SK-N-SH treated with all-trans-retinoic acid at 6 μM for 48 hours (cell line): Measurements from ENCODE around the gene WWP2.

ENCODE experiments used
- ATAC-seq: fragments of 200-7000 bp; cut with Tn5 transposase; 3 replicates; pipeline ENCODE4 v1.9.1; 2020; ENCODE audit warnings: mild to moderate bottlenecking, moderate library complexity
- BACH2 ChIP-seq: fragments of 250-450 bp; sonication (Bioruptor Pico); IDR thresholded peaks from 2 replicates; pipeline ENCODE4 v1.9.0; 2021; ENCODE audit warnings: mild to moderate bottlenecking, borderline replicate concordance
- CREB5 ChIP-seq: fragments of 250-450 bp; sonication (Bioruptor Pico); IDR thresholded peaks from 2 replicates; pipeline ENCODE4 v1.5.1; 2020; ENCODE audit warnings: low read depth, mild to moderate bottlenecking, moderate library complexity
- CSRNP3 ChIP-seq: fragments of 250-450 bp; sonication (Bioruptor Pico); IDR thresholded peaks from 2 replicates; pipeline ENCODE4 v1.5.1; 2021; ENCODE audit warnings: mild to moderate bottlenecking, moderate library complexity
- ESRRG ChIP-seq: fragments of 250-450 bp; sonication (Bioruptor Pico); IDR thresholded peaks from 2 replicates; pipeline ENCODE4 v1.6.1; 2021; ENCODE audit warnings: mild to moderate bottlenecking
- GLIS3 ChIP-seq: fragments of 250-450 bp; sonication (Bioruptor Pico); IDR thresholded peaks from 2 replicates; pipeline ENCODE4 v1.5.0; 2020; ENCODE audit warnings: mild to moderate bottlenecking, moderate library complexity
- ISL1 ChIP-seq: fragments of 250-450 bp; sonication (Bioruptor Pico); IDR thresholded peaks from 2 replicates; pipeline ENCODE4 v2.1.2; 2022; ENCODE audit warnings: mild to moderate bottlenecking, moderate library complexity
- OSR1 ChIP-seq: fragments of 250-450 bp; sonication (Bioruptor Pico); IDR thresholded peaks from 2 replicates; pipeline ENCODE4 v1.8.0; 2022; ENCODE audit warnings: moderate library complexity, mild to moderate bottlenecking, inconsistent platforms
- PATZ1 ChIP-seq: fragments of 250-450 bp; sonication (Bioruptor Pico); IDR thresholded peaks from 2 replicates; pipeline ENCODE4 v1.8.0; 2020; ENCODE audit warnings: mild to moderate bottlenecking, moderate library complexity, borderline replicate concordance
- POU6F1 ChIP-seq: fragments of 250-450 bp; sonication (Bioruptor Pico); IDR thresholded peaks from 2 replicates; pipeline ENCODE4 v1.8.0; 2021; ENCODE audit warnings: low read depth, mild to moderate bottlenecking, moderate library complexity, borderline replicate concordance
- PPARA ChIP-seq: fragments of 250-450 bp; sonication (Bioruptor Pico); IDR thresholded peaks from 2 replicates; pipeline ENCODE4 v1.5.0; 2020; ENCODE audit warnings: mild to moderate bottlenecking, borderline replicate concordance
- SNAI2 ChIP-seq: fragments of 250-450 bp; sonication (Bioruptor Pico); IDR thresholded peaks from 2 replicates; pipeline ENCODE4 v1.5.0; 2020; ENCODE audit warnings: mild to moderate bottlenecking, moderate library complexity
- TCF4 ChIP-seq: fragments of 250-450 bp; sonication (Bioruptor Pico); IDR thresholded peaks from 2 replicates; pipeline ENCODE4 v1.8.0; 2021; ENCODE audit warnings: mild to moderate bottlenecking, moderate library complexity, borderline replicate concordance
- TOX ChIP-seq: fragments of 250-450 bp; sonication (Bioruptor Pico); IDR thresholded peaks from 2 replicates; pipeline ENCODE4 v1.8.0; 2021; ENCODE audit warnings: mild to moderate bottlenecking, moderate library complexity, borderline replicate concordance
- TSHZ2 ChIP-seq: fragments of 250-450 bp; sonication (Bioruptor Pico); IDR thresholded peaks from 2 replicates; pipeline ENCODE4 v1.5.0; 2020; ENCODE audit warnings: mild to moderate bottlenecking, moderate library complexity
- ZC3H10 ChIP-seq: fragments of 250-450 bp; sonication (Bioruptor Pico); IDR thresholded peaks from 2 replicates; pipeline ENCODE4 v1.5.1; 2021; ENCODE audit warnings: mild to moderate bottlenecking, moderate library complexity
- ZFP3 ChIP-seq: fragments of 250-450 bp; sonication (Bioruptor Pico); IDR thresholded peaks from 2 replicates; pipeline ENCODE4 v1.5.0; 2020; ENCODE audit warnings: mild to moderate bottlenecking, moderate library complexity
- ZFP30 ChIP-seq: fragments of 450-650 bp; formaldehyde crosslinking; IDR thresholded peaks from 2 replicates; pipeline ENCODE4 v1.5.0; 2022; ENCODE audit warnings: mild to moderate bottlenecking, moderate library complexity
- ZNF565 ChIP-seq: fragments of 450-650 bp; formaldehyde crosslinking; conservative IDR thresholded peaks from 2 replicates; pipeline ENCODE4 v1.5.0; 2020; ENCODE audit warnings: low read depth, mild to moderate bottlenecking, moderate library complexity
- ZNF70 ChIP-seq: fragments of 450-650 bp; formaldehyde crosslinking; IDR thresholded peaks from 2 replicates; pipeline ENCODE4 v1.5.0; 2020; ENCODE audit warnings: mild to moderate bottlenecking, moderate library complexity
- ZNF8 ChIP-seq: fragments of 450-650 bp; formaldehyde crosslinking; IDR thresholded peaks from 2 replicates; pipeline ENCODE4 v1.5.0; 2020; ENCODE audit warnings: mild to moderate bottlenecking, moderate library complexity

WWP2 gene

GRCh38 chr16:69925311-69925710 is 163.2 kb downstream of the WWP2 start (continued):
- TF ChIP-seq POU6F1 (CRISPR knock-in tag) (no peak), SNAI2 (CRISPR knock-in tag) (no peak), ZNF565 (CRISPR knock-in tag) (no peak)

- no peak for ATAC-seq
- no peak for TF ChIP-seq ESRRG (CRISPR knock-in tag)
- TF ChIP-seq ZNF70 (CRISPR knock-in tag) = no peak
- no peak for TF ChIP-seq TCF4 (CRISPR knock-in tag)
- TF ChIP-seq OSR1 = no peak
- TF ChIP-seq POU6F1 (CRISPR knock-in tag) = no peak
- TF ChIP-seq TSHZ2 (CRISPR knock-in tag) = no peak
- TF ChIP-seq ZNF8 (CRISPR knock-in tag) = no peak
- TF ChIP-seq PATZ1 (CRISPR knock-in tag) = no peak
- no peak for TF ChIP-seq ZC3H10 (CRISPR knock-in tag)
- TF ChIP-seq GLIS3 (CRISPR knock-in tag) = no peak
- no peak for TF ChIP-seq ZFP30 (CRISPR knock-in tag)
- TF ChIP-seq ISL1 (CRISPR knock-in tag) = no peak
- no peak for TF ChIP-seq SNAI2 (CRISPR knock-in tag)
- no peak for TF ChIP-seq CSRNP3 (CRISPR knock-in tag)
- TF ChIP-seq CREB5 = no peak
- no peak for TF ChIP-seq ZFP3 (CRISPR knock-in tag)
These were observed 164.1 kb downstream of the WWP2 start for GRCh38 chr16:69926241-69926640.

- no peak for ATAC-seq
- TF ChIP-seq BACH2 (no peak), ZNF8 (CRISPR knock-in tag) (no peak), TSHZ2 (CRISPR knock-in tag) (no peak), CSRNP3 (CRISPR knock-in tag) (no peak), TOX (CRISPR knock-in tag) (no peak), GLIS3 (CRISPR knock-in tag) (no peak), PPARA (CRISPR knock-in tag) (no peak), ZFP30 (CRISPR knock-in tag) (no peak), ESRRG (CRISPR knock-in tag) (no peak), TCF4 (CRISPR knock-in tag) (no peak)
These were observed 165.1 kb downstream of the WWP2 start for GRCh38 chr16:69927056-69927757.
